Smooth muscle cell (in vitro differentiated cells): ENCODE data around the gene SCN5A. TPM values are rescaled to one million over a fixed set of nuclear protein-coding genes. Genes with fewer than 3 reads are reported as not detected.

Source experiments
- DNase-seq: peaks from one replicate; lab custom pipeline; 2025; ENCODE audit not compliant: unreplicated experiment; lab: John Stamatoyannopoulos, UW
- H2AFZ ChIP-seq: fragments of 200-600 bp; sonication (generic); 2 replicates; pipeline ENCODE4 v1.6.0; 2016; ENCODE audit warnings: antibody characterized with exemption, low read depth, mild to moderate bottlenecking
- H3F3A ChIP-seq: fragments of 200-600 bp; sonication (generic); 2 replicates; pipeline ENCODE4 v1.6.0; 2017; ENCODE audit warnings: antibody characterized with exemption, low read depth
- H3K27ac ChIP-seq: fragments of 200-600 bp; sonication (generic); 2 replicates; pipeline ENCODE4 v1.5.1; 2016; ENCODE audit warnings: low read depth, mild to moderate bottlenecking
- H3K27me3 ChIP-seq: fragments of 200-600 bp; sonication (generic); 2 replicates; pipeline ENCODE4 v1.6.1; 2016; ENCODE audit warnings: low read depth, mild to moderate bottlenecking
- H3K36me3 ChIP-seq: fragments of 200-600 bp; sonication (generic); 2 replicates; pipeline ENCODE4 v1.5.1; 2016; ENCODE audit warnings: low read depth
- H3K4me1 ChIP-seq: fragments of 200-600 bp; sonication (generic); 2 replicates; pipeline ENCODE4 v1.5.1; 2016; ENCODE audit warnings: low read depth
- H3K4me2 ChIP-seq: fragments of 200-600 bp; sonication (generic); 2 replicates; pipeline ENCODE4 v1.6.0; 2016; ENCODE audit warnings: mild to moderate bottlenecking
- H3K4me3 ChIP-seq: fragments of 200-600 bp; sonication (generic); 2 replicates; pipeline ENCODE4 v1.5.1; 2016; ENCODE audit warnings: mild to moderate bottlenecking
- H3K79me2 ChIP-seq: fragments of 200-600 bp; sonication (generic); 2 replicates; pipeline ENCODE4 v1.6.0; 2016; ENCODE audit warnings: low read depth, mild to moderate bottlenecking
- H3K9ac ChIP-seq: fragments of 200-600 bp; sonication (generic); 2 replicates; pipeline ENCODE4 v1.6.0; 2016; ENCODE audit warnings: low read depth
- H3K9me3 ChIP-seq: fragments of 200-600 bp; sonication (generic); replicated peaks from 2 replicates; pipeline ENCODE4 v1.5.1; 2016; ENCODE audit warnings: low read depth
- H4K20me1 ChIP-seq: fragments of 200-600 bp; sonication (generic); 2 replicates; pipeline ENCODE4 v1.6.0; 2016; ENCODE audit warnings: low read depth
- CTCF ChIP-seq: fragments of 200-600 bp; sonication (generic); IDR thresholded peaks from 2 replicates; pipeline ENCODE4 v1.5.1; 2017; ENCODE audit warnings: borderline replicate concordance, mild to moderate bottlenecking, antibody characterized with exemption; ENCODE audit not compliant: insufficient read depth, poor library complexity, severe bottlenecking
- WGBS: methylation state at CpG from one replicate; pipeline ENCODE4 v1.1.7; 2016; ENCODE audit warnings: low lambda C conversion rate; 5-methylcytosine and 5-hydroxymethylcytosine counted together
- polyA plus RNA-seq: library from polyadenylated mRNA; unstranded; fragments of >200 nt; fragmentation: Nextera tagmentation; extraction: Ambion mirVana; gene quantifications from 2 replicates; pipeline ENCODE4 v1.2.1, GENCODE V29; 2016
- total RNA-seq: library from RNA; depleted of rRNA; stranded (reverse); fragments of >200 nt; gene quantifications from 2 replicates; pipeline ENCODE4 v1.2.3, GENCODE V29; 2014

The SCN5A gene
- total and polyA plus RNA-seq, 2 experiments from 2014 or later: 0.93 to 3.4 TPM

- no peak for DNase-seq
Measured at GRCh38 chr3:38613426-38613825, 36.1 kb downstream of the SCN5A start.

GRCh38 chr3:38611866-38612265, 37.6 kb downstream of the SCN5A start:
- no peaks in the 10 kb centered on the region for H3K4me1 ChIP-seq
- no peaks in the 10 kb centered on the region for H3K27me3 ChIP-seq
- H3F3A ChIP-seq: no peaks in the 10 kb centered on the region
- no peaks in the 10 kb centered on the region for H4K20me1 ChIP-seq
- H3K9ac ChIP-seq: no peak overlapping the region
- WGBS: 89% methylated on average over 4 of the region's 4 CpGs
- H3K4me2 ChIP-seq: no peak overlapping the region
- no peaks in the 10 kb centered on the region for H3K36me3 ChIP-seq
- DNase-seq: no peak
- no peaks in the 10 kb centered on the region for H3K9me3 ChIP-seq
- H3K79me2 ChIP-seq: no peaks in the 10 kb centered on the region
- no peak overlapping the region for H3K4me3 ChIP-seq
- H3K27ac ChIP-seq: no peak overlapping the region
- no peak for TF ChIP-seq CTCF
- no peak overlapping the region for H2AFZ ChIP-seq

More at GRCh38 chr3:38613426-38613825, 36.1 kb downstream of the SCN5A start:
- Histone ChIP-seq H3K36me3 (no peaks in the 10 kb centered on the region), H3K9ac (no peak overlapping the region), H3K79me2 (no peaks in the 10 kb centered on the region), H3K27ac (no peak overlapping the region), H2AFZ (no peak overlapping the region), H3K4me1 (no peaks in the 10 kb centered on the region), H3F3A (no peaks in the 10 kb centered on the region), H3K9me3 (no peaks in the 10 kb centered on the region), H3K4me3 (no peak overlapping the region), H3K4me2 (no peak overlapping the region), H4K20me1 (no peaks in the 10 kb centered on the region), H3K27me3 (no peaks in the 10 kb centered on the region)
- WGBS: 95% methylated on average over 5 of the region's 5 CpGs
- TF ChIP-seq CTCF: no peak

GRCh38 chr3:38610934-38611333, 38.6 kb downstream of the SCN5A start:
- Histone ChIP-seq H3K27me3 (no peaks in the 10 kb centered on the region), H2AFZ (no peak overlapping the region), H3K27ac (no peak overlapping the region), H3F3A (no peaks in the 10 kb centered on the region), H3K4me1 (no peaks in the 10 kb centered on the region), H3K9me3 (no peaks in the 10 kb centered on the region), H3K36me3 (no peaks in the 10 kb centered on the region), H4K20me1 (no peaks in the 10 kb centered on the region), H3K9ac (no peak overlapping the region), H3K79me2 (no peaks in the 10 kb centered on the region), H3K4me2 (no peak overlapping the region), H3K4me3 (no peak overlapping the region)
- DNase-seq: no peak
- TF ChIP-seq CTCF: no peak
- 93% methylated on average over 5 of the region's 5 CpGs for WGBS

GRCh38 chr3:38610436-38610835, 39.1 kb downstream of the SCN5A start:
- no peaks in the 10 kb centered on the region for H3K36me3 ChIP-seq
- no peaks in the 10 kb centered on the region for H4K20me1 ChIP-seq
- H3K4me2 ChIP-seq: no peak overlapping the region
- H3K4me3 ChIP-seq: no peak overlapping the region
- no peak overlapping the region for H3K9ac ChIP-seq
- TF ChIP-seq CTCF: no peak
- H3K4me1 ChIP-seq: no peaks in the 10 kb centered on the region
- no peak for DNase-seq
- no peaks in the 10 kb centered on the region for H3K79me2 ChIP-seq
- no peak overlapping the region for H3K27ac ChIP-seq
- no peaks in the 10 kb centered on the region for H3K27me3 ChIP-seq
- no peak overlapping the region for H2AFZ ChIP-seq
- 93% methylated on average over 6 of the region's 6 CpGs for WGBS
- H3K9me3 ChIP-seq: no peaks in the 10 kb centered on the region
- no peaks in the 10 kb centered on the region for H3F3A ChIP-seq
